Epithelial cell of proximal tubule (primary cell): Measurements from ENCODE around the gene SIK3. TPM values are rescaled to one million over a fixed set of nuclear protein-coding genes. Genes with fewer than 3 reads are reported as not detected.

ENCODE experiments used
- DNase-seq: peaks from one replicate; pipeline ENCODE4 v3.0.0-alpha.2; 2011; ENCODE audit warnings: low read depth
- H3K4me3 ChIP-seq: 2 replicates; pipeline ENCODE4 v1.5.1; 2011; ENCODE audit warnings: low read depth, mild to moderate bottlenecking, low read length
- CTCF ChIP-seq: conservative IDR thresholded peaks from 2 replicates; pipeline ENCODE4 v1.5.1; 2012; ENCODE audit warnings: low read depth, mild to moderate bottlenecking, low read length
- total RNA-seq: library from RNA; depleted of rRNA; stranded (reverse); fragments of >200 nt; gene quantifications from 2 replicates; pipeline ENCODE4 v1.2.3, GENCODE V29; 2015

The SIK3 gene
- total RNA-seq, 1 donor from 2014 or later = 17.6 TPM

- DNase-seq = no peak
- no peak for TF ChIP-seq CTCF
- H3K4me3 ChIP-seq = no peak overlapping the region
These were observed 167.6 kb downstream of the SIK3 start for GRCh38 chr11:116930586-116930985.

- no peak for TF ChIP-seq CTCF
- H3K4me3 ChIP-seq = no peak overlapping the region
- DNase-seq = no peak
These were observed 168.1 kb downstream of the SIK3 start for GRCh38 chr11:116930177-116930576.

- DNase-seq = no peak
- TF ChIP-seq CTCF = no peak
- no peak overlapping the region for H3K4me3 ChIP-seq
These were observed 168.7 kb downstream of the SIK3 start for GRCh38 chr11:116929414-116930090.

- no peak for TF ChIP-seq CTCF
- H3K4me3 ChIP-seq = no peak overlapping the region
- DNase-seq = no peak
These were observed 169.4 kb downstream of the SIK3 start for GRCh38 chr11:116928845-116929244.

- DNase-seq = no peak
- TF ChIP-seq CTCF = no peak
- no peak overlapping the region for H3K4me3 ChIP-seq
These were observed 170.0 kb downstream of the SIK3 start for GRCh38 chr11:116928102-116928777.

- no peak for DNase-seq
- peak; percentile 38 for TF ChIP-seq CTCF
- no peak overlapping the region for H3K4me3 ChIP-seq
These were observed 170.9 kb downstream of the SIK3 start for GRCh38 chr11:116927163-116927974.
